Fibroblast of upper back skin (primary cell): ENCODE results near the gene IQGAP3.
"Not testable (repeated sequence)": the region's sequence is repeated elsewhere in the genome, so short reads cannot be mapped to it uniquely, and the experiment has no call there.

Source experiments
- DNase-seq: peaks from one replicate; pipeline ENCODE4 v3.0.0-alpha.2; 2013

IQGAP3 gene

GRCh38 chr1:156571919-156572662 is at the start of gene IQGAP3:
Gene IQGAP3 (minus strand): TSS chr1:156572565. CDS start chr1:156572529, 36 bp downstream.
- DNase-seq, result peak; percentile 84

- DNase-seq, result no peak
Measured at GRCh38 chr1:156619582-156619955, 47.2 kb upstream of the IQGAP3 start.

GRCh38 chr1:156618853-156619581 is 46.7 kb upstream of the IQGAP3 start, which contains the start of gene HAPLN2:
Gene HAPLN2 (plus strand): TSS chr1:156619415. CDS start chr1:156623491, 4,076 bp downstream.
- DNase-seq, result no peak

GRCh38 chr1:156616463-156616862 is 44.1 kb upstream of the IQGAP3 start:
- DNase-seq, result peak; percentile 43

- DNase-seq, result no peak
Measured at GRCh38 chr1:156615946-156616345, 43.6 kb upstream of the IQGAP3 start.

GRCh38 chr1:156612666-156613065 is 40.3 kb upstream of the IQGAP3 start:
- no peak for DNase-seq

GRCh38 chr1:156610072-156610471 is 37.7 kb upstream of the IQGAP3 start:
- not testable (repeated sequence) for DNase-seq

- DNase-seq, result peak; percentile 30
Measured at GRCh38 chr1:156608981-156609380, 36.6 kb upstream of the IQGAP3 start.

GRCh38 chr1:156608036-156608674 is 35.8 kb upstream of the IQGAP3 start:
- DNase-seq, result peak; percentile 71

GRCh38 chr1:156607344-156607743 is 35.0 kb upstream of the IQGAP3 start:
- not testable (repeated sequence) for DNase-seq

GRCh38 chr1:156602557-156602993 is 30.2 kb upstream of the IQGAP3 start:
- no peak for DNase-seq

GRCh38 chr1:156601892-156602291 is 29.5 kb upstream of the IQGAP3 start:
- DNase-seq, result no peak

GRCh38 chr1:156601122-156601830 is 28.9 kb upstream of the IQGAP3 start, which contains the start of gene GPATCH4:
Gene GPATCH4 (minus strand): TSS chr1:156601479.
- DNase-seq, result peak; percentile 92

GRCh38 chr1:156600733-156601121 is 28.4 kb upstream of the IQGAP3 start:
- DNase-seq, result no peak

- no peak for DNase-seq
Measured at GRCh38 chr1:156599811-156600210, 27.4 kb upstream of the IQGAP3 start.

GRCh38 chr1:156598731-156599432 is 26.5 kb upstream of the IQGAP3 start:
- no peak for DNase-seq

- no peak for DNase-seq
Measured at GRCh38 chr1:156598125-156598524, 25.8 kb upstream of the IQGAP3 start.

- no peak for DNase-seq
Measured at GRCh38 chr1:156596426-156596825, 24.1 kb upstream of the IQGAP3 start.

- DNase-seq, result no peak
Measured at GRCh38 chr1:156595016-156595415, 22.7 kb upstream of the IQGAP3 start.

- no peak for DNase-seq
Measured at GRCh38 chr1:156594190-156594589, 21.8 kb upstream of the IQGAP3 start.

- DNase-seq, result no peak
Measured at GRCh38 chr1:156593661-156593989, 21.3 kb upstream of the IQGAP3 start.

- no peak for DNase-seq
Measured at GRCh38 chr1:156592910-156593660, 20.7 kb upstream of the IQGAP3 start.
